Neural cell (in vitro differentiated cells): ENCODE data around the gene BICRAL. TPM values are rescaled to one million over a fixed set of nuclear protein-coding genes. Genes with fewer than 3 reads are reported as not detected.

Experiments used
- H2AFZ ChIP-seq: fragments of 200-600, 300-800 bp; sonication (generic), shearing (Covaris generic); 2 replicates; pipeline ENCODE4 v1.6.0; 2014; ENCODE audit warnings: low read depth, mild to moderate bottlenecking, antibody characterized with exemption, low read length, moderate library complexity
- H3F3A ChIP-seq: fragments of 200-600 bp; shearing (Covaris generic); 2 replicates; pipeline ENCODE4 v1.6.1; 2016; ENCODE audit warnings: mild to moderate bottlenecking, moderate library complexity, mixed read lengths, antibody characterized with exemption, low read length; ENCODE audit not compliant: insufficient read depth, poor library complexity, severe bottlenecking
- H3K27ac ChIP-seq: fragments of 200-600, 300-800 bp; sonication (generic), shearing (Covaris generic); 2 replicates; pipeline ENCODE4 v1.5.1; 2014; ENCODE audit warnings: mild to moderate bottlenecking, low read length, moderate library complexity
- H3K27me3 ChIP-seq: fragments of 300-800, 200-600 bp; sonication (generic), shearing (Covaris generic); 2 replicates; pipeline ENCODE4 v1.6.0; 2014; ENCODE audit warnings: mild to moderate bottlenecking, low read depth, low read length, moderate library complexity; ENCODE audit not compliant: insufficient read depth
- H3K36me3 ChIP-seq: fragments of 300-800, 200-600 bp; sonication (generic), shearing (Covaris generic); 2 replicates; pipeline ENCODE4 v1.5.1; 2014; ENCODE audit warnings: mild to moderate bottlenecking, antibody characterized with exemption, low read length, moderate library complexity; ENCODE audit not compliant: insufficient read depth
- H3K4me2 ChIP-seq: fragments of 300-800, 200-600 bp; sonication (generic), shearing (Covaris generic); 2 replicates; pipeline ENCODE4 v1.6.0; 2014; ENCODE audit warnings: mild to moderate bottlenecking, low read length
- H3K4me3 ChIP-seq: fragments of 300-800, 200-600 bp; sonication (generic), shearing (Covaris generic); 2 replicates; pipeline ENCODE4 v1.5.1; 2014; ENCODE audit warnings: mild to moderate bottlenecking, low read length, moderate library complexity
- H3K79me2 ChIP-seq: fragments of 200-600 bp; shearing (Covaris generic); replicated peaks from 2 replicates; pipeline ENCODE4 v1.6.0; 2014; ENCODE audit warnings: mild to moderate bottlenecking, low read length, moderate library complexity; ENCODE audit not compliant: insufficient read depth
- H3K9ac ChIP-seq: fragments of 300-800, 200-600 bp; sonication (generic), shearing (Covaris generic); 2 replicates; pipeline ENCODE4 v1.6.1; 2016; ENCODE audit warnings: mild to moderate bottlenecking, low read length, mixed read lengths
- H3K9me2 ChIP-seq: fragments of 200-600 bp; shearing (Covaris generic); 2 replicates; pipeline ENCODE4 v1.6.1; 2016; ENCODE audit warnings: mild to moderate bottlenecking, low read length, mixed read lengths; ENCODE audit not compliant: insufficient read depth
- H3K9me3 ChIP-seq: fragments of 200-600, 300-800 bp; sonication (generic), shearing (Covaris generic); 2 replicates; pipeline ENCODE4 v1.6.1; 2016; ENCODE audit warnings: mild to moderate bottlenecking, mixed run types, low read length, moderate library complexity, mixed read lengths
- H4K20me1 ChIP-seq: fragments of 200-600 bp; shearing (Covaris generic); 2 replicates; pipeline ENCODE4 v1.6.1; 2016; ENCODE audit warnings: mild to moderate bottlenecking, mixed run types; ENCODE audit not compliant: insufficient read depth
- CTCF ChIP-seq: fragments of 450-650 bp; IDR thresholded peaks from 2 replicates; pipeline ENCODE4 v1.5.1; 2014; ENCODE audit warnings: antibody characterized with exemption, mild to moderate bottlenecking, moderate library complexity; ENCODE audit not compliant: poor library complexity, severe bottlenecking
- EP300 ChIP-seq: fragments of 450-650 bp; conservative IDR thresholded peaks from 2 replicates; pipeline ENCODE4 v1.6.1; 2014; ENCODE audit warnings: antibody characterized with exemption, mild to moderate bottlenecking, moderate library complexity; ENCODE audit not compliant: poor library complexity, severe bottlenecking
- EZH2 ChIP-seq: fragments of 200-600, 300-800 bp; shearing (Covaris generic), sonication (generic); IDR thresholded peaks from 2 replicates; pipeline ENCODE4 v1.6.1; 2014; ENCODE audit warnings: antibody characterized with exemption, low read length, borderline replicate concordance, mild to moderate bottlenecking; ENCODE audit not compliant: insufficient read depth, poor library complexity, severe bottlenecking
- MXI1 ChIP-seq: fragments of 450-650 bp; conservative IDR thresholded peaks from 2 replicates; pipeline ENCODE4 v1.6.1; 2014; ENCODE audit warnings: antibody characterized with exemption, mild to moderate bottlenecking; ENCODE audit not compliant: poor library complexity, severe bottlenecking
- POLR2AphosphoS5 ChIP-seq: IDR thresholded peaks from 2 replicates; pipeline ENCODE4 v1.6.1; 2012
- RAD21 ChIP-seq: fragments of 450-650 bp; conservative IDR thresholded peaks from 2 replicates; pipeline ENCODE4 v1.6.1; 2014; ENCODE audit warnings: antibody characterized with exemption, mild to moderate bottlenecking, moderate library complexity
- REST ChIP-seq: IDR thresholded peaks from 2 replicates; pipeline ENCODE4 v1.6.1; 2012; ENCODE audit warnings: borderline replicate concordance
- SMC3 ChIP-seq: fragments of 450-650 bp; conservative IDR thresholded peaks from 2 replicates; pipeline ENCODE4 v1.6.1; 2014; ENCODE audit warnings: antibody characterized with exemption, mild to moderate bottlenecking, moderate library complexity; ENCODE audit not compliant: poor library complexity
- TAF1 ChIP-seq: IDR thresholded peaks from 2 replicates; pipeline ENCODE4 v1.6.1; 2012; ENCODE audit warnings: low read depth
- polyA plus RNA-seq: library from polyadenylated mRNA; depleted of rRNA; stranded (reverse); fragments of >200 nt; gene quantifications from 2 replicates; pipeline ENCODE4 v1.2.3, GENCODE V29; 2014

BICRAL gene
- polyA plus RNA-seq, 1 donor from 2014 or later: 6.7 TPM

- Histone ChIP-seq H3K4me3 (no peak overlapping the region), H3K9me2 (no peaks in the 10 kb centered on the region), H3K9me3 (no peaks in the 10 kb centered on the region), H3K36me3 (peaks cover 5% of the 10 kb centered on the region), H3K27me3 (no peaks in the 10 kb centered on the region), H3F3A (no peaks in the 10 kb centered on the region), H3K9ac (no peak overlapping the region), H2AFZ (no peak overlapping the region), H3K4me2 (no peak overlapping the region), H3K79me2 (no peaks in the 10 kb centered on the region), H3K27ac (no peak overlapping the region), H4K20me1 (no peaks in the 10 kb centered on the region)
- TF ChIP-seq POLR2AphosphoS5: no peak
- no peak for TF ChIP-seq RAD21
- TF ChIP-seq TAF1: no peak
- TF ChIP-seq EZH2: no peak
- no peak for TF ChIP-seq SMC3
- TF ChIP-seq EP300: no peak
- no peak for TF ChIP-seq MXI1
- no peak for TF ChIP-seq CTCF
- no peak for TF ChIP-seq REST
Observed at GRCh38 chr6:42831237-42831636, 49.4 kb downstream of the BICRAL start.

- Histone ChIP-seq H3K27me3 (no peaks in the 10 kb centered on the region), H3K4me2 (no peak overlapping the region), H2AFZ (no peak overlapping the region), H3K9ac (no peak overlapping the region), H3K36me3 (peaks cover 5% of the 10 kb centered on the region), H3K79me2 (no peaks in the 10 kb centered on the region), H3F3A (no peaks in the 10 kb centered on the region), H3K27ac (no peak overlapping the region), H3K4me3 (no peak overlapping the region), H4K20me1 (no peaks in the 10 kb centered on the region), H3K9me2 (no peaks in the 10 kb centered on the region), H3K9me3 (no peaks in the 10 kb centered on the region)
- no peak for TF ChIP-seq CTCF
- TF ChIP-seq MXI1: no peak
- TF ChIP-seq EP300: no peak
- no peak for TF ChIP-seq RAD21
- no peak for TF ChIP-seq REST
- no peak for TF ChIP-seq SMC3
- no peak for TF ChIP-seq EZH2
- TF ChIP-seq POLR2AphosphoS5: no peak
- no peak for TF ChIP-seq TAF1
Observed at GRCh38 chr6:42834056-42834455, 52.2 kb downstream of the BICRAL start.
